Endodermal cell (in vitro differentiated cells): ENCODE results near the gene FAM3D. TPM values are rescaled to one million over a fixed set of nuclear protein-coding genes. Genes with fewer than 3 reads are reported as not detected.

Source experiments
- DNase-seq: peaks from one replicate; pipeline ENCODE4 v3.0.0-alpha.2; 2017
- H3K27ac ChIP-seq: 2 replicates; pipeline ENCODE4 v1.5.1; 2013; ENCODE audit warnings: mild to moderate bottlenecking, low read depth, low read length, moderate library complexity
- H3K27me3 ChIP-seq: 2 replicates; pipeline ENCODE4 v1.6.1; 2013; ENCODE audit warnings: mild to moderate bottlenecking, low read length, moderate library complexity; ENCODE audit not compliant: insufficient read depth, control insufficient read depth, poor library complexity, severe bottlenecking
- H3K36me3 ChIP-seq: 2 replicates; pipeline ENCODE4 v1.7.0; 2013; ENCODE audit warnings: mild to moderate bottlenecking, low read length, moderate library complexity; ENCODE audit not compliant: control insufficient read depth, insufficient read depth
- H3K4me1 ChIP-seq: one replicate; pipeline ENCODE4 v1.7.0; 2013; ENCODE audit warnings: low read length; ENCODE audit not compliant: control insufficient read depth, insufficient read depth
- H3K4me3 ChIP-seq: 2 replicates; pipeline ENCODE4 v1.5.1; 2013; ENCODE audit warnings: mild to moderate bottlenecking, low read length, moderate library complexity
- H3K9ac ChIP-seq: 2 replicates; pipeline ENCODE4 v1.6.1; 2013; ENCODE audit warnings: mild to moderate bottlenecking, low read length, moderate library complexity; ENCODE audit not compliant: poor library complexity, severe bottlenecking; ENCODE audit errors: extremely low read depth
- H3K9me3 ChIP-seq: 2 replicates; pipeline ENCODE4 v1.6.1; 2013; ENCODE audit warnings: mild to moderate bottlenecking, low read length, moderate library complexity; ENCODE audit not compliant: control insufficient read depth
- H3K27ac Mint-ChIP-seq: 2 replicates; pipeline ENCODE4 v1.8.0; 2020; ENCODE audit warnings: mixed read lengths
- H3K27me3 Mint-ChIP-seq: 2 replicates; pipeline ENCODE4 v1.8.0; 2021; ENCODE audit warnings: mild to moderate bottlenecking, mixed read lengths; ENCODE audit not compliant: insufficient read depth
- H3K36me3 Mint-ChIP-seq: 2 replicates; pipeline ENCODE4 v1.8.0; 2020; ENCODE audit warnings: low read depth, mixed read lengths
- H3K4me1 Mint-ChIP-seq: 2 replicates; pipeline ENCODE4 v1.8.0; 2020; ENCODE audit warnings: mixed read lengths
- H3K4me3 Mint-ChIP-seq: 2 replicates; pipeline ENCODE4 v1.8.0; 2020; ENCODE audit warnings: mild to moderate bottlenecking, moderate library complexity, mixed read lengths
- H3K9me3 Mint-ChIP-seq: 2 replicates; pipeline ENCODE4 v1.8.0; 2020; ENCODE audit warnings: mild to moderate bottlenecking, mixed read lengths
- CTCF ChIP-seq: fragments of 200-600 bp; sonication (generic); conservative IDR thresholded peaks from 2 replicates; pipeline ENCODE4 v1.5.0; 2021; ENCODE audit warnings: antibody characterized with exemption, mild to moderate bottlenecking
- WGBS, 2 experiments: methylation state at CpG; one replicate each; pipeline versions ENCODE4 v1.1.5 to v1.1.7; 2013; ENCODE audit warnings: missing lambda C conversion rate in 2 of 2, mixed read lengths in 1 of 2; ENCODE audit not compliant: insufficient coverage in 1 of 2, insufficient read length in 1 of 2; 5-methylcytosine and 5-hydroxymethylcytosine counted together
- total RNA-seq, 2 donors: library from RNA; stranded (reverse); fragmentation: NEBNext Ultra II Directional in 1 of 2; extraction: Animal tissue kit (Norgen Biotek cat#: 25700) in 1 of 2; gene quantifications; 2 replicates in 1 of 2; 3 replicates in 1 of 2; pipeline ENCODE4 v1.2.1, GENCODE V29; 2021

The FAM3D gene
- total RNA-seq, 2 donors from 2014 or later = not detected

GRCh38 chr3:58622436-58622835 is 44.1 kb downstream of the FAM3D start:
- no peaks in the 10 kb centered on the region for H3K9me3 Mint-ChIP-seq
- no peak overlapping the region for H3K9ac ChIP-seq
- H3K27me3 Mint-ChIP-seq = peaks cover 6% of the 10 kb centered on the region
- H3K4me1 ChIP-seq = peaks cover 3% of the 10 kb centered on the region
- no peak for TF ChIP-seq CTCF
- no peak overlapping the region for H3K27ac ChIP-seq
- DNase-seq = no peak
- peaks cover 5% of the 10 kb centered on the region for H3K4me1 Mint-ChIP-seq
- no peaks in the 10 kb centered on the region for H3K9me3 ChIP-seq
- WGBS, 2 experiments = 88 to 100% methylated on average over 1 to 4 of the region's 4 CpGs
- no peak overlapping the region for H3K4me3 ChIP-seq
- H3K27ac Mint-ChIP-seq = no peak overlapping the region
- H3K27me3 ChIP-seq = peaks cover 11% of the 10 kb centered on the region
- H3K36me3 Mint-ChIP-seq = no peaks in the 10 kb centered on the region
- H3K4me3 Mint-ChIP-seq = no peak overlapping the region
- H3K36me3 ChIP-seq = no peaks in the 10 kb centered on the region

GRCh38 chr3:58621086-58621830 is 45.3 kb downstream of the FAM3D start:
- no peak overlapping the region for H3K27ac Mint-ChIP-seq
- no peaks in the 10 kb centered on the region for H3K36me3 ChIP-seq
- H3K36me3 Mint-ChIP-seq = no peaks in the 10 kb centered on the region
- no peak overlapping the region for H3K27ac ChIP-seq
- DNase-seq = no peak
- H3K4me3 Mint-ChIP-seq = no peak overlapping the region
- H3K9ac ChIP-seq = no peak overlapping the region
- peaks cover 10% of the 10 kb centered on the region for H3K4me1 Mint-ChIP-seq
- H3K4me1 ChIP-seq = peaks cover 5% of the 10 kb centered on the region
- no peak for TF ChIP-seq CTCF
- H3K4me3 ChIP-seq = no peak overlapping the region
- H3K9me3 ChIP-seq = no peaks in the 10 kb centered on the region
- peaks cover 11% of the 10 kb centered on the region for H3K27me3 ChIP-seq
- WGBS, 2 experiments = 90 to 92% methylated on average over 5 to 6 of the region's 6 CpGs
- H3K27me3 Mint-ChIP-seq = peaks cover 6% of the 10 kb centered on the region
- no peaks in the 10 kb centered on the region for H3K9me3 Mint-ChIP-seq

GRCh38 chr3:58620421-58620820 is 46.2 kb downstream of the FAM3D start:
- H3K36me3 Mint-ChIP-seq = no peaks in the 10 kb centered on the region
- H3K27me3 ChIP-seq = peaks cover 11% of the 10 kb centered on the region
- peaks cover 5% of the 10 kb centered on the region for H3K4me1 ChIP-seq
- H3K9me3 Mint-ChIP-seq = no peaks in the 10 kb centered on the region
- H3K27me3 Mint-ChIP-seq = peaks cover 4% of the 10 kb centered on the region
- peaks cover 10% of the 10 kb centered on the region for H3K4me1 Mint-ChIP-seq
- DNase-seq = no peak
- no peak for TF ChIP-seq CTCF
- no peak overlapping the region for H3K27ac Mint-ChIP-seq
- no peak overlapping the region for H3K27ac ChIP-seq
- H3K36me3 ChIP-seq = no peaks in the 10 kb centered on the region
- WGBS, 2 experiments = 92 to 94% methylated on average over 3 to 8 of the region's 8 CpGs
- H3K4me3 ChIP-seq = no peak overlapping the region
- H3K9ac ChIP-seq = no peak overlapping the region
- H3K9me3 ChIP-seq = no peaks in the 10 kb centered on the region
- no peak overlapping the region for H3K4me3 Mint-ChIP-seq
